HG03045 (cell line): ENCODE results near the gene NUCB2.
"Not testable (repeated sequence)": the region's sequence is repeated elsewhere in the genome, so short reads cannot be mapped to it uniquely, and the experiment has no call there.

Experiments
- ATAC-seq: cut with Tn5 transposase; IDR thresholded peaks from one replicate; pipeline ENCODE4 v1.9.1; 2021; ENCODE audit warnings: mild to moderate bottlenecking, moderate library complexity; ENCODE audit not compliant: unreplicated experiment

NUCB2 gene

DNA sequence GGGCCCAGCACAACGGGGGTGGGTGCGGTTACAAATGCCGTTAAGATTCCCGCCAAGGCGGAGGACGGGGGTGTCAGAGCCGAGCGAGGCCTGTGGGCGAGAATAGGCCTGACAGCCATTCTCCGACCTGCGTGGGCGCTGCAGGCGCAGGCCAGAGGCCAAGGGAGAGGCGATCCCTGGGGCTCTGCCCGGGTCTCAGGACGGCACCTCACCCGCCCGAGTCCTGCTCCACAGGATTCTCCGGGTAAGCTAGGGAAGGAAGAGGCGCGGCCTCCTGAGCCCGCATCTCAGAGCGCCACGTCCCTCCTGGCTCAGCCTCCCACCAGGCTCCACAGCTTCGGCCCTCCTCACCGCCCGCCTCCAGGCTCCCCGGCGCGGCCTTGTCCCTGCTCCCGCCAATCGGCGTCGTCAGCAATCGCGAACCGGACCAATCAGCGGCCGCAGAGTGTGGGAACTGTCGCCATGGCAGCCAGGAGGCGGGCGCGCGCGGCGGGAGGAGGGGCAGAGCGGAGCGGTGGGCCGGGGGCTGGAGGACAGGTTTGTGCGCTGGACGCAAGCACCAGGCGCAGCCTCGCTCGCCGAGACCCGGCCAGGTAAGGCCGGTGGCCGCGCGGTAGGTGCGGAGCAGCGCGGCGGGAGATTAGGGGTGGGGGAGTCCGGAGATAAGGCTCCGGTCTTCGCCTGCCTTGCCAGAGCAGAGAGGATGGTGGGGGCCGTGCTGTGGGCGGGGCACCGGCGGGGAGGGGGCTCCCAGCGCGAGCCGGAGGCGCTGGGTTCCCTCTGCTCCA is at the start of gene NUCB2:
Gene NUCB2, plus strand, starts transcription at position 504 of the 788 bp plus-strand sequence. CDS start 18,585 bp downstream, outside the sequence.
- peak; percentile 99 for ATAC-seq

- ATAC-seq: not testable (repeated sequence)
Measured at GRCh38 chr11:17228186-17228925, 48.2 kb upstream of the NUCB2 start.

- ATAC-seq: no peak
Measured at GRCh38 chr11:17229481-17230152, 46.9 kb upstream of the NUCB2 start.

DNA sequence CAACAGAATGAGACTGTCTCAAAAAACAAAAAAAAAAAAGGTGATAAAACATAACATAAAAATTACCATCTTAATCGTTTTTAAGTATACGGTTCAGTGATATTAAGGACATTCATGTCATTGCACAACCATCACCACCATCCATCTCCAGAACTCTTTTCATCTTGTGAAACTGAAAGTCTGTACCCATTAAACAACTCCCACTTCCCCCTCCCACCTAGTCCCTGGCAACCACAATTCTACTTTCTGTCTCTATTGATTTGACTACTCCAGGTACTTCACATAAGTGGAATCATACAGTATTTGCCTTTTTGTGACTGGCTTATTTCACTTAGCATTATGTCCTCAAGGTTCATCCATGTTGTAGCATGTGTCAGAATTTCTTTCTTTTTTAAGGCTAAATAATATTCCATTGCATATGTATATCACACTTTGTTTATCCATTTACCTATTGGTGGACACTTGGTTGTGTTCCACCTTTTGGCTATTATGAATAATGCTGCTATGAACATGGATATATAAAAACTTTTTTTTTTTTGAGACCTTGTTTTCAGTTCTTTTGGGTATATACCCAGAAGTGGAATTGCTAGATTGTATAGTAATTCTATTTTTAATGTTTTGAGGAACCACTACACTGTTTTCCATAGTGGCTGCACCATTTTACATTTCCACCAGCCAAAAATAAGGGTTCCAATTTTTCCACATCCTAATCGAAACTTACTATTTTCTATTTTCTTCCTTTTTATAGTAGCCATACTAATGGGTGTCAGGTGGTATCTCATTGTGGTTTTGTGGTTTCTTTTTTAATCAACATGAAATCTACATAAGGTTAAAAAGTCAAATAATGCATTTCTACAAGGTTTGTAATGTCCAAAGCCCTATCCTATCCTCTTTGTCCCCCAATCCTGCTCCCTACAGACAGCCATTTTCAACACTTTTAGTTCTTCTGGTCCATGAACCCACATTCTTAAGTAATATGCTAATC is 45.4 kb upstream of the NUCB2 start:
- peak; percentile 91 for ATAC-seq

DNA sequence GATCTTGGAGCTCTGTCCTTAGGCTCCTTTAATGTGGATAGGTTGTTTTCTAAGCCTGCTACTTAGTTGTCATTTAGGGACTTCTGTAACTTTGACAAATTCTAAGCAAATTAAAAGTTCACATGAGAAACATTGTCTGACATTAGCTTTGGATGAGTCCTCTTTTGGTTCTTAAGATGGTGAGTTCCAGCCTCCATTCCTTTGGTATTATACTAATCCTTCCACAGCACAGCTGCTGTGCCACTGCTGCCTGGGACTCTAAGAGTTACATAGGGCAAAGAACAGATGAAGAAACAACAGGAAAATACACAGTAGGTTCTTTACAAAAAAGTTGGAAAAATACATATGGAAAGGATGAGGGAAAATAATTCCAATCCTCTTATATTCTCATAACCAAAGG is 43.4 kb upstream of the NUCB2 start:
- ATAC-seq: no peak

- ATAC-seq: no peak
Measured at GRCh38 chr11:17238377-17238776, 38.2 kb upstream of the NUCB2 start.

GRCh38 chr11:17239927-17240326 is 36.6 kb upstream of the NUCB2 start:
- not testable (repeated sequence) for ATAC-seq

DNA sequence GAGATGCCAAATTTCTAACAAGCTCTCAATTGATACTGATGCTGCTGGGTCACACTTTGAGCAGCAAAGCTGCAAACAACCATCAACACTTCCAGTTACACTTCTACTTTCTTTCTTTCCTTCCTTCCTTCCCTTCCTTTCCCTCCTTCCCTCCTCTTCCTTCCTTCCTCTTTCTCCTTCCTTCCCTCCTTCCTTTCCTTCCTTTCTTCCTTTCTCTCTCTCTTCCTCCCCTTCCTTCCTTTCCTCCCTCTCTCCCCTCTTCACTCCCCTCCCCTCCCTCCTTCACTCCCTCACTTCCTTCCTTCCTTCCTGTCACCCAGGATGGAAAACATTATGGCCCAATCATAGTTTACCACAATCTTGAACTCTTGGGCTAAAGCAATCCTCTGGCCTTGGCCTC is 35.8 kb upstream of the NUCB2 start:
- ATAC-seq: no peak

DNA sequence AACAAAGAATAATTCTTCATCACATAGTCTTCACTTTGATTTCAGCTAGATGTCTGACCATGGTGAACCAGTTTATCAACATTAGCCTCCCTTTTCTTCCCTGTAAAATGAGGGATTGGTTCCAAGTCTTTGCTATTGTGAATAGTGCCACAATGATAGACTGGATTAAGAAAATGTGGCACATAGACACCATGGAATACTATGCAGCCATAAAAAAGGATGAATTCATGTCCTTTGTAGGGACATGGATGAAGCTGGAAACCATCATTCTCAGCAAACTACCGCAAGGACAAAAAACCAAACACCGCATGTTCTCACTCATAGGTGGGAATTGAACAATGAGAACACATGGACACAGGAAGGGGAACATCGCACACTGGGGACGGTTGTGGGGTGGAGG is 33.6 kb upstream of the NUCB2 start:
- ATAC-seq: not testable (repeated sequence)

DNA sequence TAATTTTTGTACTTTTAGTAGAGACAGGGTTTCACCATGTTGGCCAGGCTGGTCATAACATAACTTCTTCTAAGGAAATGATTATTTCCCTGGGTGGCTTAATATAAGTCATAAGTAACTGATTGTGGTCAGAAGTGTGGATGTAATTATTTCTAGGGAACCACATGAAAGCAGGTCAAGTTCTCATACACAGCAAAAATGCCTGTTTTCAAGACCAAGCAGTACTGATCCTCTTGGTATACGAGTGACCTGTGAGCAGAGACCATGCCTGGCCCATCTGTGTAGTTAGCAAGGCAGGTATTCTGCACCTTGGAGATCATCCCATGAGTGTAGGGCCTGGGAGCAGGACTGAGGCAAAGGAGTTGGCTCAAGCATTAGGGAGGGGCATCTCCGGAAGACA is 32.5 kb upstream of the NUCB2 start:
- ATAC-seq: no peak

DNA sequence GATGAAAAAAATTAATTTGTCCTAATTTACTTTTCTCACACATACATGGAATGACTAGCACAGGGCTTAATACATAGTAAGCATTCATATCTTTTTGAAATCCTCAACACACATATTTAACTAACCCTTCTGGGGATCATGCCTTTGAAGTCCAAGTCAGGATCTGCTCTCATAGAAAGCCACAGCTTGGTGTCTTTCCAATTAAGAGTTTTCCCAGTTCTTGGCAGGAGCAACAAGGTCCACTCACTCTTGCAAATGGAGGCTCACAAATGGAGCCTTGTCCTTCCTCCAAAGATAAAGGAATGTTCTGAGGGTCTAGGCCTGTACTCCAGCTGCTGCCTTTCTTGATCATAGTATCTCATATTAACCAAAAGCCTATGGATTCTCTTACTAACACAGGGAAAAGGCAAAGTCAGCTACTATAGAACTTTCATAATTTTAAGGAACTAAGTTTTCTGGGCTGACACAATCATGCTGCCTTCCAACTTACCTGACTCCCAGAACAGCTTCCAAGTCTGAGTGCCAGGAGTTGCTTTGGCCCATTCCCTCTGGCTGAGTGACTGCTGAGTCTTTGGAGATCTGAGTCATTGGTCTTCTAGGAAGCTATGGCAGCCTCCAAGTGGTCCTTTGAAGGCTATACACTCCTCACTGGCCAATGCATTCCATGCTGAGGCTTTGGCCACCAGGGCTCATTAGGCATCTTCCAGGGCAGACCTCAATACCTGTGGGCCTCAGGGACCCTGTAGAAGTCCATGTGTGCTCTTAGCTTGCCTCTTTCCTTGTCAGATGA is 25.8 kb upstream of the NUCB2 start:
- no peak for ATAC-seq

DNA sequence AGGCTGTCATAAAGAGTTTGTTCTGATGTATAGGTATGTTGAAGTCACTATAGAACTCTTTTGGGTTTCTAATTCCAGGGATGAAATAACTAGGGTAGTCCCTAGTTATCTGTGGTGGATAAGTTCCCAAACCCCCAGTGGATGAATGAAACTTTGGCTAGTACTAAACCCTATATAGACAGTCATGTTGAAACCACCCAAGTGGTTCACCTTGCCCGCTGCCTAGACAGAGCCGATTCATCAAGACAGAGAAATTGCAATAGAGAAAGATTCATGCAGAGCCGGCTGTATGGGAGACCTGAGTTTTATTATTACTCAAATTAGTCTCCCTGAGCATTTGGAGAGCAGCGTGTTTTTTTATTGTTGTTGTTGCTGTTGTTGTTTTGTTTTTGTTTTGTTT is 23.8 kb upstream of the NUCB2 start:
- ATAC-seq: no peak

DNA sequence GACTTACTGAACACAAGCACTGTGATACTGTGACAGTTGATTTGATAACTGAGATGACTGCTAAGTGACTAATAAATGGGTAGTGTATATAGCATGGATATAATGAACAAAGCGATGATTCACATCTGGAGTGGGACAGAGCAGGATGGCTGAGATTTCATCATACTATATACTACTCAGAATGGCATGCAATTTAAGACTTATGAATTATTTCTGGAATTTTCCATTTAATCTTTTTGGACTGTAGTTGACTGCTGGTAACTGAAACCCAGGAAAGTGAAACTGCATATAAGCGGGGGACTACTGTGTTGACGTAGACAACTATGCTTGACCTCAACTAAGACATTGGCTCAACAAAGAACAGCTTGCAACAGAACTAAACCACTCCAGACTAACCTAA is 20.0 kb upstream of the NUCB2 start:
- no peak for ATAC-seq

GRCh38 chr11:17257196-17257595 is 19.3 kb upstream of the NUCB2 start:
- ATAC-seq: no peak

GRCh38 chr11:17258670-17259069 is 17.9 kb upstream of the NUCB2 start:
- ATAC-seq: no peak

GRCh38 chr11:17259519-17259918 is 17.0 kb upstream of the NUCB2 start:
- ATAC-seq: no peak

DNA sequence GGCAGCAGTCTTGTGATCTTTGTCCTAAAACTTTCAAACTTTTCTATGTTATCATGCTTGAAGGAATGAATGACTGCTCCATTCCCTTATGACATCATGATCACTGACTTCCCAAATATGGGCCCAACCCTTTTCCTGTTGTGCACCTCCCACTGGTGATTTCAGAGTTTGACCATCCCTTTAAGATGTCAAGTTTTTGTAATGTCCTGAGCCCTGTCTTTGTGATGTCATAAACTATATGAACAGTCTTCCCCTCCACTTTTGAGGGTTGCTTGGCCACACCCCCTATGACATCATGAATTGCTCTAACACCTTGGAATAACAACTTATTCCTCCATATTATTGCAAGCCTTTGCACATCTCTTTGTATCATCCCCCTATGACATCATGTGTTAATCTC is 16.5 kb upstream of the NUCB2 start:
- no peak for ATAC-seq

- ATAC-seq: no peak
Measured at GRCh38 chr11:17263769-17264168, 12.8 kb upstream of the NUCB2 start.

DNA sequence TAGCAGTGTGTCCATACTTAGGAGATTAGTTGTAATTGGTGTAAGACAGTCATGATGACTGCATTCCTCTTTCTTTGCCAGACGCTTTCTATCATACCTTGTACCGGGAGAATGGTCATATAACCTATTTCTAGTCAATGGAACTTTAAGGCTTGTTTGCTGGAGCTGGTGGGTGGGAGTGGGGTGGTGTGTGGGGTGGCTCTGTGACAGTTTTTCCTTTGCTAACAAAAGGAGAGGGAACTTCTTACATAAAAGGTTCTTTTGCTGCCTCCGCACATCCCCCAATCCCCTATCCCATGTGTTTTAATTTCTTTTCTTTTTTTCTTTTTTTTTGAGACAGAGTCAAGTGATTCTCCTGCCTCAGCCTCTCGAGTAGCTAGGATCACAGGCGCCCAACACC is 9.8 kb upstream of the NUCB2 start:
- ATAC-seq: no peak

DNA sequence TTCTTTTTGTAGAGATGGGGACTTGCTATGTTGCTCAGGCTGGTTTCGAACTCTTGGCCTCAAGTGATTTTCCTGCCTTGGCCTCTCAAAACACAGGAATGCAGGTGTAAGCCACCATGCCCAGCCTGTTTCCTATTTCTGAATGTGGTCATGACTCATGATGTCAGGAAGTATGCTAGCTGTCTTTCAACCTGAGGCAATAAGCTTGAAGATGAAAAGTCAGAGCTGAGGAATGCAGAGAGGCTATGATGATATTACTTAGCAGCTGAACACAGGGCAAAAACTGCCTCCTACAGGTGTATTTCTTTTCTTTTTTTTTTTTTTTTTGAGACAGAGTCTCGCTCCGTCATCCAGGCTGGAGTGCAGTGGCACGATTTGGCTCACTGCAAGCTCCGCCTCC is 9.0 kb upstream of the NUCB2 start:
- ATAC-seq: no peak
